NK-92 (cell line): ENCODE measurements around the gene ZBBX.

ENCODE experiments used
- DNase-seq: peaks from one replicate; lab custom pipeline; 2025; ENCODE audit not compliant: unreplicated experiment; lab: John Stamatoyannopoulos, UW

Gene ZBBX

GRCh38 chr3:167318996-167319615 is 61.0 kb downstream of the ZBBX start:
- no peak for DNase-seq

GRCh38 chr3:167318306-167318705 is 61.8 kb downstream of the ZBBX start:
- no peak for DNase-seq

- DNase-seq: no peak
Measured at GRCh38 chr3:167306319-167306718, 73.8 kb downstream of the ZBBX start.

GRCh38 chr3:167305340-167305890 is 74.7 kb downstream of the ZBBX start:
- DNase-seq: no peak

GRCh38 chr3:167304077-167304476 is 76.0 kb downstream of the ZBBX start:
- DNase-seq: no peak

GRCh38 chr3:167302678-167303077 is 77.4 kb downstream of the ZBBX start:
- no peak for DNase-seq

- no peak for DNase-seq
Measured at GRCh38 chr3:167300207-167300606, 79.9 kb downstream of the ZBBX start.

GRCh38 chr3:167289435-167289834 is 90.7 kb downstream of the ZBBX start:
- DNase-seq: no peak

GRCh38 chr3:167288737-167289136 is 91.4 kb downstream of the ZBBX start:
- DNase-seq: no peak

GRCh38 chr3:167287308-167287707 is 92.8 kb downstream of the ZBBX start:
- DNase-seq: no peak

- DNase-seq: no peak
Measured at GRCh38 chr3:167274141-167274874, 105.8 kb downstream of the ZBBX start.

GRCh38 chr3:167253037-167253436 is 127.1 kb downstream of the ZBBX start:
- DNase-seq: no peak

- DNase-seq: no peak
Measured at GRCh38 chr3:167251678-167252077, 128.4 kb downstream of the ZBBX start.

- no peak for DNase-seq
Measured at GRCh38 chr3:167246252-167246651, 133.8 kb downstream of the ZBBX start.

- no peak for DNase-seq
Measured at GRCh38 chr3:167241048-167241845, 138.8 kb downstream of the ZBBX start.

- no peak for DNase-seq
Measured at GRCh38 chr3:167228135-167228534, 152.0 kb downstream of the ZBBX start.

- no peak for DNase-seq
Measured at GRCh38 chr3:167225821-167226220, 154.3 kb downstream of the ZBBX start.

- DNase-seq: no peak
Measured at GRCh38 chr3:167209011-167209410, 171.1 kb downstream of the ZBBX start.

GRCh38 chr3:167203062-167203461 is 177.0 kb downstream of the ZBBX start:
- no peak for DNase-seq

- no peak for DNase-seq
Measured at GRCh38 chr3:167198949-167199600, 181.0 kb downstream of the ZBBX start.
